CD4-positive, alpha-beta memory T cell (primary cell): Measurements from ENCODE around the gene KPNA2. TPM values are rescaled to one million over a fixed set of nuclear protein-coding genes. Genes with fewer than 3 reads are reported as not detected.
"Not testable (repeated sequence)": the region's sequence is repeated elsewhere in the genome, so short reads cannot be mapped to it uniquely, and the experiment has no call there.

Experiments
- CTCF ChIA-PET: fragments of 350-600 bp; sonication (Branson Sonifier 250); formaldehyde crosslinking; loops from one replicate; lab custom pipeline; 2021; ENCODE audit warnings: inconsistent platforms; ENCODE audit not compliant: partially characterized antibody; lab: Charles Lee
- POLR2A ChIA-PET: fragments of 350-600 bp; sonication (Branson Sonifier 250); formaldehyde crosslinking; loops from one replicate; lab custom pipeline; 2021; ENCODE audit not compliant: partially characterized antibody; lab: Charles Lee
- DNase-seq, 5 donors: peaks; one replicate each; pipeline versions ENCODE4 v3.0.0 to v3.0.0-alpha.2; 2020 to 2022; ENCODE audit warnings: mixed read lengths in 1 of 5
- H3K27ac ChIP-seq: one replicate; pipeline ENCODE4 v1.7.0; 2013; ENCODE audit warnings: low read depth, low read length
- H3K27me3 ChIP-seq: 2 replicates; pipeline ENCODE4 v1.7.0; 2013; ENCODE audit warnings: mild to moderate bottlenecking, low read length, moderate library complexity; ENCODE audit not compliant: insufficient read depth
- H3K36me3 ChIP-seq: 2 replicates; pipeline ENCODE4 v1.7.0; 2013; ENCODE audit warnings: mild to moderate bottlenecking, low read length, moderate library complexity; ENCODE audit not compliant: insufficient read depth
- H3K4me1 ChIP-seq: 2 replicates; pipeline ENCODE4 v1.7.0; 2013; ENCODE audit warnings: mild to moderate bottlenecking, low read length, moderate library complexity; ENCODE audit not compliant: insufficient read depth
- H3K4me3 ChIP-seq, 2 donors: one replicate each; pipeline ENCODE4 v1.7.0; 2013; ENCODE audit warnings: low read length in 2 of 2, mild to moderate bottlenecking in 1 of 2
- H3K9me3 ChIP-seq, 2 donors: one replicate each; pipeline ENCODE4 v1.7.0; 2013; ENCODE audit warnings: low read length in 2 of 2, control low read depth in 1 of 2; ENCODE audit not compliant: control insufficient read depth in 1 of 2
- H3K27ac Mint-ChIP-seq, 7 donors: one replicate each; pipeline ENCODE4 v1.8.0; 2020 to 2021; ENCODE audit warnings: mixed read lengths in 7 of 7, mild to moderate bottlenecking in 6 of 7, inconsistent platforms in 3 of 7, moderate library complexity in 3 of 7
- H3K27me3 Mint-ChIP-seq, 2 donors: one replicate each; pipeline ENCODE4 v1.8.0; 2020 to 2021; ENCODE audit warnings: mixed read lengths in 2 of 2
- H3K36me3 Mint-ChIP-seq, 2 donors: one replicate each; pipeline ENCODE4 v1.8.0; 2020 to 2021; ENCODE audit warnings: mixed read lengths in 2 of 2, inconsistent platforms in 1 of 2, mild to moderate bottlenecking in 1 of 2
- H3K4me1 Mint-ChIP-seq, 4 donors: one replicate each; pipeline ENCODE4 v1.8.0; 2020 to 2021; ENCODE audit warnings: mixed read lengths in 4 of 4, mild to moderate bottlenecking in 1 of 4
- H3K4me3 Mint-ChIP-seq, 8 donors: one replicate each; pipeline ENCODE4 v1.8.0; 2020 to 2021; ENCODE audit warnings: mixed read lengths in 8 of 8, mild to moderate bottlenecking in 7 of 8, moderate library complexity in 6 of 8, inconsistent platforms in 3 of 8
- H3K9me3 Mint-ChIP-seq, 8 donors: one replicate each; pipeline ENCODE4 v1.8.0; 2020 to 2021; ENCODE audit warnings: mixed read lengths in 8 of 8, mild to moderate bottlenecking in 5 of 8, inconsistent platforms in 3 of 8, moderate library complexity in 1 of 8
- intact Hi-C: fragments of 100-400 bp; cut with micrococcal nuclease; formaldehyde crosslinking; loops from one replicate; pipeline ENCODE4 v1.15.1; 2023
- polyA plus RNA-seq, 2 donors: library from polyadenylated mRNA; unstranded; fragments of 300-500 nt; fragmentation: Illumina TruSeq; gene quantifications; one replicate each; pipeline ENCODE4 v1.2.3, GENCODE V29; 2021
- total RNA-seq, 2 experiments: library from RNA; stranded (reverse); gene quantifications; one replicate each; pipeline ENCODE4 v1.2.3, GENCODE V29; 2021

KPNA2 gene
- total and polyA plus RNA-seq, 4 experiments from 2014 or later = 12.6 to 34.1 (median 19.1) TPM

GRCh38 chr17:67994817-67995569 is 40.5 kb upstream of the KPNA2 start:
- H3K27ac Mint-ChIP-seq = peak overlapping the region in 2 of 7 donors; percentile 67 to 84
- POLR2A ChIA-PET = interaction anchor here (0.7 to 1.8 kb wide), 3 partner anchors 25 to 65 kb away, joined by 3 to 8 read pairs (median 3); no protein-coding TSS in a partner anchor
- peak overlapping the region; percentile 78 to 94 (median 89) for H3K4me3 Mint-ChIP-seq
- intact Hi-C loops = loop anchor here (2.0 kb wide), 1 partner anchor 24 kb away; no protein-coding TSS in a partner anchor
- Histone ChIP-seq H3K36me3 (no peaks in the 10 kb centered on the region), H3K9me3 (no peaks in the 10 kb centered on the region), H3K27ac (no peak overlapping the region), H3K27me3 (peaks cover 13% of the 10 kb centered on the region), H3K4me3 (peak overlapping the region; percentile 32 to 47), H3K4me1 (peaks cover 34% of the 10 kb centered on the region)
- DNase-seq = no peak
- H3K27me3 Mint-ChIP-seq = peaks cover 9 to 12% of the 10 kb centered on the region in 2 donors
- H3K36me3 Mint-ChIP-seq = peaks cover 0 to 9% of the 10 kb centered on the region in 2 donors
- CTCF ChIA-PET = interaction anchor here (1.4 to 1.8 kb wide), 3 partner anchors 9 to 25 kb away, joined by 3 to 7 read pairs (median 4); no protein-coding TSS in a partner anchor
- H3K4me1 Mint-ChIP-seq = peaks cover 19 to 39% (median 26%) of the 10 kb centered on the region in 4 donors
- H3K9me3 Mint-ChIP-seq = peaks cover 0 to 5% (median 0%) of the 10 kb centered on the region in 8 donors

DNA sequence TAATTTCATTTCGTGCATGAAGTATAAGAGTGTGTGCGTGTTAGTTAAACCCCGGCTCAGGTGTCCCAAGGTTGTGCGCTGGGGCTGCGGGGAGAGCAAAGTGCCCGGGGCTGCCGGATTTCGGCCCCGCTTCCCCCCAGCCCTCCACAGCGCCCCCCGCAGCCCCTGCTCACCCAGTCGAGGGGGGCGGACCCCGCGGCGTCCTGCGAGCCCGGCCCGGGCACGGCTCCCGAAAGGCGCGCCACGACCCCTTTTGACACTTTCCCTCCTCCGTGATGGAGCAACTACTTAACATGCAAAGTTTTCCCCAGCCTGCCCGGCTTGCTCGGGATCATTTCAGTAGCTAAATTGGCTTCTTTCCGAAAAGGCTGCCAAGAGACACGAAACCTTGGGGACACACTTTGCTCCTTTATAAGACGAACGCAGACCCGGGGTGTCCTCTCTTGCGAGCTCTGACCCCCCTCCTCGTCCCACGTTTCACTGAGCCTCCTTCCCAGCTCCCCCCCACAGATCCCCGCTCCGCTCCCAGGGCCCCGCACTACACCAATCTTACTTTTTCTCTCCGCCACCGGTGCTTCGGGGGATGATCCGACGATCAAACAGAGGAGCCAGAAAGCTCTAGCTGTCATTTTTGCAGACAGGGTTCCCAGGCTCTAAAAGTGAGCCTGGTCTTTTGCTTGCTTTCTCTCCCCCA is 39.8 kb upstream of the KPNA2 start:
- H3K4me3 Mint-ChIP-seq = peak overlapping the region; percentile 78 to 94 (median 89)
- Histone ChIP-seq H3K27me3 (peaks cover 13% of the 10 kb centered on the region), H3K27ac (no peak overlapping the region), H3K9me3 (no peaks in the 10 kb centered on the region), H3K36me3 (no peaks in the 10 kb centered on the region), H3K4me1 (peaks cover 34% of the 10 kb centered on the region), H3K4me3 (peak overlapping the region; percentile 32 to 47)
- intact Hi-C loops = loop anchor here (2.0 kb wide), 1 partner anchor 23 kb away; no protein-coding TSS in a partner anchor
- H3K4me1 Mint-ChIP-seq = peaks cover 19 to 39% (median 26%) of the 10 kb centered on the region in 4 donors
- peak overlapping the region in 5 of 7 donors; percentile 25 to 90 (median 66) for H3K27ac Mint-ChIP-seq
- ChIA-PET CTCF (interaction anchor here (1.8 kb wide), 1 partner anchor 24 kb away, joined by 4 read pairs; no protein-coding TSS in a partner anchor), POLR2A (interaction anchor here (0.7 to 1.8 kb wide), 3 partner anchors 24 to 36 kb away, joined by 3 to 8 read pairs (median 3); no protein-coding TSS in a partner anchor)
- peaks cover 9 to 12% of the 10 kb centered on the region in 2 donors for H3K27me3 Mint-ChIP-seq
- peaks cover 0 to 9% of the 10 kb centered on the region in 2 donors for H3K36me3 Mint-ChIP-seq
- H3K9me3 Mint-ChIP-seq = peaks cover 0 to 5% (median 0%) of the 10 kb centered on the region in 8 donors
- peak in 2 of 5 donors; percentile 15 to 16 for DNase-seq

- POLR2A ChIA-PET = interaction anchor here (1.0 kb wide), 1 partner anchor 23 kb away, joined by 3 read pairs; no protein-coding TSS in a partner anchor
- H3K4me3 Mint-ChIP-seq = peak within 1 kb of the TSS; percentile 78 to 94 (median 89)
Observed at GRCh38 chr17:67996301-67997171, 39.0 kb upstream of the KPNA2 start, which contains the start of gene C17orf58. Gene C17orf58 (minus strand): TSS chr17:67996469. CDS start chr17:67996198, 271 bp downstream.

GRCh38 chr17:67998466-67998865 is 37.1 kb upstream of the KPNA2 start:
- Histone ChIP-seq H3K36me3 (no peaks in the 10 kb centered on the region), H3K9me3 (no peaks in the 10 kb centered on the region), H3K4me3 (no peak overlapping the region), H3K27me3 (peaks cover 13% of the 10 kb centered on the region), H3K27ac (no peak overlapping the region), H3K4me1 (peaks cover 28% of the 10 kb centered on the region)
- no peak for DNase-seq
- Mint-ChIP-seq H3K27ac (peak overlapping the region in 1 of 7 donors; percentile 5), H3K9me3 (no peaks in the 10 kb centered on the region), H3K4me1 (peaks cover 14 to 33% (median 21%) of the 10 kb centered on the region in 4 donors), H3K4me3 (peak overlapping the region in 2 of 8 donors; percentile 28 to 62), H3K36me3 (peaks cover 0 to 4% of the 10 kb centered on the region in 2 donors), H3K27me3 (peaks cover 9 to 12% of the 10 kb centered on the region in 2 donors)
- ChIA-PET POLR2A (interaction anchor here (0.7 kb wide), 1 partner anchor 22 kb away, joined by 3 read pairs; no protein-coding TSS in a partner anchor), CTCF (interaction anchor here (0.7 kb wide), 1 partner anchor 22 kb away, joined by 3 read pairs; no protein-coding TSS in a partner anchor)
- intact Hi-C loops = no loop called here

More at GRCh38 chr17:67996301-67997171, 39.0 kb upstream of the KPNA2 start, which contains the start of gene C17orf58:
- H3K9me3 ChIP-seq, H3K36me3 ChIP-seq, H3K36me3 Mint-ChIP-seq, DNase-seq, H3K9me3 Mint-ChIP-seq, intact Hi-C loops, H3K27ac ChIP-seq: not testable (repeated sequence)
- CTCF ChIA-PET = interaction anchor here (0.6 kb wide), 1 partner anchor 13 kb away, joined by 3 read pairs; no protein-coding TSS in a partner anchor
- Mint-ChIP-seq H3K27me3 (peaks cover 9 to 12% of the 10 kb centered on the region in 2 donors), H3K27ac (peak within 1 kb of the TSS in 6 of 7 donors; percentile 9 to 90 (median 66)), H3K4me1 (peaks cover 19 to 39% (median 26%) of the 10 kb centered on the region in 4 donors)
- Histone ChIP-seq H3K27me3 (peaks cover 13% of the 10 kb centered on the region), H3K4me3 (peak within 1 kb of the TSS; percentile 32 to 47), H3K4me1 (peaks cover 34% of the 10 kb centered on the region)

DNA sequence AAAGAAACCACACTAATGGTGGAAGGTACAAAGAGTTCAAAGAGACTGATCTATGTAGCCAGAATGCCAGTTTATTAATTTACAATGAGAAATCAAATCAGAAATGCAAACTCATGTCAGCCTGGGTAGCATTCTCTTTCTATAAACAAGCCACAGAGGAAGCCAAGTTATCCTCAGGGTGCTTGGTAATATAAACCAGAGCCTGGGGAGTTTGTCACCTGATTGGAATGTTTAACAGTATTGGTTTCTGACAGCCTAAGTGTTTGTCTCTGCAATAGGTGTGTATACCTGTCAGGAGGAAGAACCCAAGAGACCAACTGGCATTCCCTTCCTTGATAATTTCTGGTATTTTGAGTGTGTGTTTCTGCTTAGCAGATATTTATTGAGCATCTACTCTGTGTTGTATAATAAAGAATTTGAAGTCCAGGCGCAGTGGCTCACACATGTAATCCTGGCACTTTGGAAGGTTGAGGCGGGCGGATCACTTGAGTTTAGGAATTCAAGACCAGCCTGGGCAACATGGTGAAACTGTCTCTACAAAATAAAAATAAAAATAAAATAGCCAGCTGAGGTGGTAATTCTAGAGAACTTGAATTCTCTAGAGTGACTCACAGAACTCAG is 36.1 kb upstream of the KPNA2 start:
- H3K9me3 Mint-ChIP-seq = no peaks in the 10 kb centered on the region
- Histone ChIP-seq H3K4me3 (no peak overlapping the region), H3K27ac (no peak overlapping the region), H3K27me3 (peaks cover 13% of the 10 kb centered on the region), H3K4me1 (peaks cover 24% of the 10 kb centered on the region), H3K9me3 (no peaks in the 10 kb centered on the region), H3K36me3 (no peaks in the 10 kb centered on the region)
- ChIA-PET POLR2A (no interaction called here), CTCF (interaction anchor here (0.6 kb wide), 1 partner anchor 39 kb away, joined by 4 read pairs; no protein-coding TSS in a partner anchor)
- H3K27me3 Mint-ChIP-seq = peaks cover 9 to 12% of the 10 kb centered on the region in 2 donors
- H3K27ac Mint-ChIP-seq = no peak overlapping the region
- H3K4me1 Mint-ChIP-seq = peaks cover 14 to 29% (median 20%) of the 10 kb centered on the region in 4 donors
- intact Hi-C loops = no loop called here
- H3K36me3 Mint-ChIP-seq = peaks cover 0 to 4% of the 10 kb centered on the region in 2 donors
- no peak for DNase-seq
- H3K4me3 Mint-ChIP-seq = no peak overlapping the region

- no peak overlapping the region for H3K27ac Mint-ChIP-seq
- intact Hi-C loops = no loop called here
- H3K27me3 Mint-ChIP-seq = no peaks in the 10 kb centered on the region
- H3K4me1 ChIP-seq = no peaks in the 10 kb centered on the region
- no peaks in the 10 kb centered on the region for H3K36me3 Mint-ChIP-seq
- ChIA-PET POLR2A (no interaction called here), CTCF (interaction anchor here (1.4 kb wide), 1 partner anchor 428 kb away, joined by 3 read pairs; no protein-coding TSS in a partner anchor)
- no peaks in the 10 kb centered on the region for H3K4me1 Mint-ChIP-seq
- H3K27ac ChIP-seq = no peak overlapping the region
- no peaks in the 10 kb centered on the region for H3K9me3 ChIP-seq
- DNase-seq = no peak
- no peak overlapping the region for H3K4me3 Mint-ChIP-seq
- no peaks in the 10 kb centered on the region for H3K36me3 ChIP-seq
- H3K27me3 ChIP-seq = no peaks in the 10 kb centered on the region
- no peaks in the 10 kb centered on the region for H3K9me3 Mint-ChIP-seq
- no peak overlapping the region for H3K4me3 ChIP-seq
Observed at GRCh38 chr17:68004201-68004600, 31.3 kb upstream of the KPNA2 start.
